Measurements from ENCODE around the gene PPA1.

DNA sequence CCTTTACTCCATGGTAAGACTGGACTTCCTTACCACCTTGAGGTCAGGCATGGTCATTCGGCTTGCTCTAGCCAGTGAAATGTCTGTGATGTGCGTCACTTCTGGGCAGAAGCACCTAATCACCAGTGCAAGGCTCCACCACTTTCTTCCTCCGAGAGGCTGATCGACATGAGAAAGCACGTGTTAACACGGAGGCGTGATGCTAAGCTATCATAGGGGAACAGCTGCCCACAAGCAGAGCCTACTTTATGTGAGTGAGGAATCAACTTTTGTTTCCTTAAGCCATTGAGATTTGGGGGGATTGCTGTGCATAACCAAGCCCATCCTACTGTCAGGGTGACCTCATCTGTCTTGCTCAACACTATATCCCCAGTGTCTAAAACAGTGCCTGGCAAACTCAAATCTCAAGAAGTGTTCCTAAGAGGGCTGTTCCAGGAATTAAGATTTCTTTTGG is 39.8 kb downstream of the PPA1 start:
- TF ChIP-seq PAX5 (IDR thresholded peaks at IDR 0.05; ENCODE audit: insufficient read depth, low read length, severe bottlenecking) (no peak), POLR2A (IDR thresholded peaks at IDR 0.05; ENCODE audit: low read depth, low read length) (no peak), POLR2AphosphoS5 (IDR thresholded peaks at IDR 0.05; ENCODE audit: low read depth, low read length) (no peak), TAF1 (IDR thresholded peaks at IDR 0.05; ENCODE audit: low read depth, low read length) (no peak)
